ENCODE measurements around the gene TMEM38A. TPM values are rescaled to one million over a fixed set of nuclear protein-coding genes. Genes with fewer than 3 reads are reported as not detected.

TMEM38A gene
- polyA plus RNA-seq, 1 donor from 2014 or later: 8.6 TPM

DNA sequence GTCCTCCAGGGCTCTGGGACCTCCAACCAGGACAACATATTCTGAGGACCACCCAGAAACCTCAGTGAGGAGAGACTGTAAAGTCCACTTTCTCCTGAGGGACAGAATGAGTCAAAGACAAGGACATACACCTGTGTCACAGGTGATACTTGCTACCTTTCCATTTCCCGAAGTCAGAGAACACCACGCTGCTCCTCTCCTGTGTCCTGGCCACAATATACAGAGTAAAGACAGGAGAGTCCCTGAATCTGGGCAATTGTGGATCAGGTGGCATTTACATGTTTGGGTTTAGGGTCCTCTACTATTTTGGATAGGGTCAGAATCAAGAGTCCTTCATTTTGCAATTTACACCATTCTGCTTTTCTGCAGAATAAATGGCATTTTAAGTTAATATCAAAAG, 37.9 kb upstream of the TMEM38A start:
- no peak overlapping the region for H3K9ac ChIP-seq (ENCODE audit: low read length)
- no peak overlapping the region for H2AFZ ChIP-seq (ENCODE audit: low read depth, low read length)
- no peak overlapping the region for H3K4me2 ChIP-seq (ENCODE audit: low read length)
- TF ChIP-seq, protein P1, sequence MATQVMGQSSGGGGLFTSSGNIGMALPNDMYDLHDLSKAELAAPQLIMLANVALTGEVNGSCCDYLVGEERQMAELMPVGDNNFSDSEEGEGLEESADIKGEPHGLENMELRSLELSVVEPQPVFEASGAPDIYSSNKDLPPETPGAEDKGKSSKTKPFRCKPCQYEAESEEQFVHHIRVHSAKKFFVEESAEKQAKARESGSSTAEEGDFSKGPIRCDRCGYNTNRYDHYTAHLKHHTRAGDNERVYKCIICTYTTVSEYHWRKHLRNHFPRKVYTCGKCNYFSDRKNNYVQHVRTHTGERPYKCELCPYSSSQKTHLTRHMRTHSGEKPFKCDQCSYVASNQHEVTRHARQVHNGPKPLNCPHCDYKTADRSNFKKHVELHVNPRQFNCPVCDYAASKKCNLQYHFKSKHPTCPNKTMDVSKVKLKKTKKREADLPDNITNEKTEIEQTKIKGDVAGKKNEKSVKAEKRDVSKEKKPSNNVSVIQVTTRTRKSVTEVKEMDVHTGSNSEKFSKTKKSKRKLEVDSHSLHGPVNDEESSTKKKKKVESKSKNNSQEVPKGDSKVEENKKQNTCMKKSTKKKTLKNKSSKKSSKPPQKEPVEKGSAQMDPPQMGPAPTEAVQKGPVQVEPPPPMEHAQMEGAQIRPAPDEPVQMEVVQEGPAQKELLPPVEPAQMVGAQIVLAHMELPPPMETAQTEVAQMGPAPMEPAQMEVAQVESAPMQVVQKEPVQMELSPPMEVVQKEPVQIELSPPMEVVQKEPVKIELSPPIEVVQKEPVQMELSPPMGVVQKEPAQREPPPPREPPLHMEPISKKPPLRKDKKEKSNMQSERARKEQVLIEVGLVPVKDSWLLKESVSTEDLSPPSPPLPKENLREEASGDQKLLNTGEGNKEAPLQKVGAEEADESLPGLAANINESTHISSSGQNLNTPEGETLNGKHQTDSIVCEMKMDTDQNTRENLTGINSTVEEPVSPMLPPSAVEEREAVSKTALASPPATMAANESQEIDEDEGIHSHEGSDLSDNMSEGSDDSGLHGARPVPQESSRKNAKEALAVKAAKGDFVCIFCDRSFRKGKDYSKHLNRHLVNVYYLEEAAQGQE (IDR thresholded peaks at IDR 0.05; ENCODE audit: borderline replicate concordance): no peak
- TF ChIP-seq, protein P2, sequence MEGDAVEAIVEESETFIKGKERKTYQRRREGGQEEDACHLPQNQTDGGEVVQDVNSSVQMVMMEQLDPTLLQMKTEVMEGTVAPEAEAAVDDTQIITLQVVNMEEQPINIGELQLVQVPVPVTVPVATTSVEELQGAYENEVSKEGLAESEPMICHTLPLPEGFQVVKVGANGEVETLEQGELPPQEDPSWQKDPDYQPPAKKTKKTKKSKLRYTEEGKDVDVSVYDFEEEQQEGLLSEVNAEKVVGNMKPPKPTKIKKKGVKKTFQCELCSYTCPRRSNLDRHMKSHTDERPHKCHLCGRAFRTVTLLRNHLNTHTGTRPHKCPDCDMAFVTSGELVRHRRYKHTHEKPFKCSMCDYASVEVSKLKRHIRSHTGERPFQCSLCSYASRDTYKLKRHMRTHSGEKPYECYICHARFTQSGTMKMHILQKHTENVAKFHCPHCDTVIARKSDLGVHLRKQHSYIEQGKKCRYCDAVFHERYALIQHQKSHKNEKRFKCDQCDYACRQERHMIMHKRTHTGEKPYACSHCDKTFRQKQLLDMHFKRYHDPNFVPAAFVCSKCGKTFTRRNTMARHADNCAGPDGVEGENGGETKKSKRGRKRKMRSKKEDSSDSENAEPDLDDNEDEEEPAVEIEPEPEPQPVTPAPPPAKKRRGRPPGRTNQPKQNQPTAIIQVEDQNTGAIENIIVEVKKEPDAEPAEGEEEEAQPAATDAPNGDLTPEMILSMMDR (IDR thresholded peaks at IDR 0.05; ENCODE audit: poor library complexity, severe bottlenecking): no peak
- TF ChIP-seq RAD21 (conservative IDR thresholded peaks at IDR 0.05) (no peak), EZH2 (IDR thresholded peaks at IDR 0.05; ENCODE audit: borderline replicate concordance, insufficient read depth, low read length, poor library complexity, severe bottlenecking) (no peak), MXI1 (conservative IDR thresholded peaks at IDR 0.05; ENCODE audit: poor library complexity, severe bottlenecking) (no peak), POLR2AphosphoS5 (IDR thresholded peaks at IDR 0.05) (no peak), EP300 (conservative IDR thresholded peaks at IDR 0.05; ENCODE audit: poor library complexity, severe bottlenecking) (no peak), TAF1 (IDR thresholded peaks at IDR 0.05; ENCODE audit: low read depth) (no peak), SMC3 (conservative IDR thresholded peaks at IDR 0.05; ENCODE audit: poor library complexity) (no peak)
- H3K9me2 ChIP-seq (ENCODE audit: insufficient read depth, low read length): no peaks in the 10 kb centered on the region
- H3K27me3 ChIP-seq (ENCODE audit: insufficient read depth, low read depth, low read length): no peaks in the 10 kb centered on the region
- H3K36me3 ChIP-seq (ENCODE audit: insufficient read depth, low read length): no peaks in the 10 kb centered on the region
- H3F3A ChIP-seq (ENCODE audit: insufficient read depth, low read length, poor library complexity, severe bottlenecking): no peaks in the 10 kb centered on the region
- H3K27ac ChIP-seq (ENCODE audit: low read length): no peak overlapping the region
- H4K20me1 ChIP-seq (ENCODE audit: insufficient read depth): peaks cover 5% of the 10 kb centered on the region
- H3K4me3 ChIP-seq (ENCODE audit: low read length): no peak overlapping the region
- H3K9me3 ChIP-seq (ENCODE audit: low read length): no peaks in the 10 kb centered on the region
- H3K79me2 ChIP-seq (replicated peaks; ENCODE audit: insufficient read depth, low read length): peaks cover 70% of the 10 kb centered on the region

DNA sequence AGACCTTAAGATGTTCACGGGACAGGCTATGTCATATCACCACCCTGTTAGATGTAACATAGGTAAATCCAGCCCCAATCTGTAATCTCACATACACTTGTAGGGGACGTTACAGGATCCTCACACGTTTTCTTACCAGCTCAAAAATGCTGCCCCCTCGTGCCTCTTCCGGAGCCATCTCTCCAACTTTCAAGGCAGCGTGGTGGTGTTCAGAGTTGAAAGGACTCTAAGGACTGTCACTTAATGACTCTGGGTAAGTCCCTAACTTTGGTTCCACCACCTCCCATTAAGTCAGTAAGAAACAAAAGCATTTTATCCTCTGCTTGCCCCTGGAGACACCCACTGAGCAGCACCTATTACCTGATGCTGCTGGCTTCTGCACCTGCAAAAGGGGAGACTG, 37.4 kb upstream of the TMEM38A start:
- H3K9me2 ChIP-seq (ENCODE audit: insufficient read depth, low read length): no peaks in the 10 kb centered on the region
- H3K27me3 ChIP-seq (ENCODE audit: insufficient read depth, low read depth, low read length): no peaks in the 10 kb centered on the region
- H3K4me2 ChIP-seq (ENCODE audit: low read length): no peak overlapping the region
- no peak overlapping the region for H3K27ac ChIP-seq (ENCODE audit: low read length)
- H3K9me3 ChIP-seq (ENCODE audit: low read length): no peaks in the 10 kb centered on the region
- no peak overlapping the region for H2AFZ ChIP-seq (ENCODE audit: low read depth, low read length)
- H3K9ac ChIP-seq (ENCODE audit: low read length): no peak overlapping the region
- H3K79me2 ChIP-seq (replicated peaks; ENCODE audit: insufficient read depth, low read length): peaks cover 67% of the 10 kb centered on the region
- H4K20me1 ChIP-seq (ENCODE audit: insufficient read depth): peaks cover 5% of the 10 kb centered on the region
- TF ChIP-seq POLR2AphosphoS5 (IDR thresholded peaks at IDR 0.05): no peak
- TF ChIP-seq, protein P2 (IDR thresholded peaks at IDR 0.05; ENCODE audit: poor library complexity, severe bottlenecking): no peak
- TF ChIP-seq TAF1 (IDR thresholded peaks at IDR 0.05; ENCODE audit: low read depth): no peak
- TF ChIP-seq MXI1 (conservative IDR thresholded peaks at IDR 0.05; ENCODE audit: poor library complexity, severe bottlenecking): no peak
- no peak for TF ChIP-seq EZH2 (IDR thresholded peaks at IDR 0.05; ENCODE audit: borderline replicate concordance, insufficient read depth, low read length, poor library complexity, severe bottlenecking)
- TF ChIP-seq EP300 (conservative IDR thresholded peaks at IDR 0.05; ENCODE audit: poor library complexity, severe bottlenecking): no peak
- no peak for TF ChIP-seq RAD21 (conservative IDR thresholded peaks at IDR 0.05)
- no peak for TF ChIP-seq SMC3 (conservative IDR thresholded peaks at IDR 0.05; ENCODE audit: poor library complexity)
- TF ChIP-seq, protein P1 (IDR thresholded peaks at IDR 0.05; ENCODE audit: borderline replicate concordance): no peak
- H3K36me3 ChIP-seq (ENCODE audit: insufficient read depth, low read length): no peaks in the 10 kb centered on the region
- no peaks in the 10 kb centered on the region for H3F3A ChIP-seq (ENCODE audit: insufficient read depth, low read length, poor library complexity, severe bottlenecking)
- no peak overlapping the region for H3K4me3 ChIP-seq (ENCODE audit: low read length)

Measured in neural cell (in vitro differentiated cells).